HepG2 (cell line): Measurements from ENCODE around the gene AVPR2. TPM values are rescaled to one million over a fixed set of nuclear protein-coding genes. Genes with fewer than 3 reads are reported as not detected.

ENCODE experiments used
- ATAC-seq: fragments of 200-7000 bp; cut with Tn5 transposase; 3 replicates; pipeline ENCODE4 v1.9.1; 2020; ENCODE audit warnings: mild to moderate bottlenecking, moderate library complexity
- BruUV-seq: library from RNA; stranded (reverse); fragments of 400-500 nt; replicated peaks from 2 replicates; lab custom pipeline; 2021; lab: Mats Ljungman, UMichigan
- CTCF ChIA-PET: fragments of 300-600 bp; formaldehyde crosslinking; extraction: SDS; loops from one replicate; lab custom pipeline; 2021; ENCODE audit warnings: low total read pairs, inconsistent platforms, low intra/inter-chr PET ratio; lab: Yijun Ruan, JAX
- POLR2A ChIA-PET: fragments of 350-600 bp; sonication (Branson Sonifier 250); formaldehyde crosslinking; loops from one replicate; lab custom pipeline; 2020; ENCODE audit warnings: antibody characterized with exemption, inconsistent platforms; lab: Yijun Ruan, JAX
- DNase-seq: peaks from one replicate; pipeline ENCODE4 v3.0.0-alpha.2; 2015; ENCODE audit warnings: low spot score
- FAIRE-seq: peaks from 3 replicates; lab custom pipeline; 2011; peaks lifted over from hg19 to GRCh38; lab: Jason Lieb, UNC
- H2AFZ ChIP-seq: one replicate; pipeline ENCODE4 v1.6.1; 2011; ENCODE audit warnings: low read length, inconsistent platforms
- H3K27ac ChIP-seq: fragments of 300-600 bp; 3 replicates; pipeline ENCODE4 v1.8.0; 2011; ENCODE audit warnings: mixed run types, mild to moderate bottlenecking, mixed read lengths, low read length, inconsistent platforms; ENCODE audit not compliant: insufficient read depth; ENCODE audit errors: extremely low read length
- H3K27me3 ChIP-seq, 2 experiments: fragments of 200-600 bp in 1 of 2; 2 replicates in 1 of 2; 3 replicates in 1 of 2; pipeline versions ENCODE4 v1.6.0 to v1.8.0; 2011; ENCODE audit warnings: low read length in 2 of 2, mild to moderate bottlenecking in 2 of 2, moderate library complexity in 2 of 2, inconsistent platforms in 1 of 2; ENCODE audit not compliant: insufficient read depth in 2 of 2, control insufficient read depth in 1 of 2
- H3K36me3 ChIP-seq, 2 experiments: fragments of 200-600 bp in 1 of 2; replicated peaks in 1 of 2; 2 replicates in 1 of 2; 3 replicates in 1 of 2; pipeline versions ENCODE4 v1.5.1 to v1.8.0; 2011; ENCODE audit warnings: low read length in 2 of 2, inconsistent platforms in 1 of 2; ENCODE audit not compliant: insufficient read depth in 2 of 2, control insufficient read depth in 1 of 2
- H3K4me1 ChIP-seq: 2 replicates; pipeline ENCODE4 v1.5.1; 2012; ENCODE audit warnings: low read length, inconsistent platforms; ENCODE audit not compliant: insufficient read depth
- H3K4me2 ChIP-seq: 2 replicates; pipeline ENCODE4 v1.6.0; 2011; ENCODE audit warnings: low read depth, low read length, inconsistent platforms
- H3K4me3 ChIP-seq, 3 experiments: fragments of 200-600 bp in 1 of 3; sonication (generic), shearing (Covaris generic) in 1 of 3; replicated peaks in 1 of 3; 2 replicates each; pipeline ENCODE4 v1.5.1; 2011 to 2016; ENCODE audit warnings: low read length in 3 of 3, inconsistent platforms in 2 of 3, low read depth in 2 of 3, mild to moderate bottlenecking in 2 of 3, control low read depth in 1 of 3, mixed read lengths in 1 of 3; ENCODE audit not compliant: insufficient read depth in 1 of 3
- H3K79me2 ChIP-seq: one replicate; pipeline ENCODE4 v1.6.1; 2011; ENCODE audit warnings: low read length, inconsistent platforms; ENCODE audit not compliant: insufficient read depth
- H3K9ac ChIP-seq: 2 replicates; pipeline ENCODE4 v1.6.0; 2011; ENCODE audit warnings: mild to moderate bottlenecking, low read depth, low read length, inconsistent platforms; ENCODE audit not compliant: insufficient read depth
- H3K9me3 ChIP-seq: 2 replicates; pipeline ENCODE4 v1.5.1; 2012; ENCODE audit warnings: mild to moderate bottlenecking, low read length
- H4K20me1 ChIP-seq: 2 replicates; pipeline ENCODE4 v1.6.0; 2011; ENCODE audit warnings: inconsistent platforms, mild to moderate bottlenecking, low read length, moderate library complexity; ENCODE audit not compliant: insufficient read depth
- CENPX ChIP-seq: sonication (generic); formaldehyde crosslinking; IDR thresholded peaks from 2 replicates; pipeline ENCODE4 v1.9.0; 2021; ENCODE audit warnings: mild to moderate bottlenecking, missing genetic modification reagents, moderate library complexity
- KLF9 ChIP-seq: IDR thresholded peaks from 2 replicates; pipeline ENCODE4 v1.6.1; 2016; ENCODE audit warnings: low read depth
- MED13 ChIP-seq: sonication (generic); formaldehyde crosslinking; IDR thresholded peaks from 2 replicates; pipeline ENCODE4 v1.5.0; 2020; ENCODE audit warnings: missing genetic modification reagents
- NR2C2 ChIP-seq: sonication (generic); formaldehyde crosslinking; IDR thresholded peaks from 2 replicates; pipeline ENCODE4 v1.4.0; 2020; ENCODE audit warnings: missing genetic modification reagents, mild to moderate bottlenecking, moderate library complexity, borderline replicate concordance
- PCBP2 ChIP-seq: fragments of 200-400 bp; formaldehyde crosslinking; optimal IDR thresholded peaks from 2 replicates; pipeline ENCODE3; 2018; ENCODE audit warnings: low read length, low read depth; ENCODE audit not compliant: poor library complexity, severe bottlenecking
- SMARCC2 ChIP-seq: fragments of 450-650 bp; IDR thresholded peaks from 2 replicates; pipeline ENCODE4 v1.6.1; 2017; ENCODE audit warnings: antibody characterized with exemption, mild to moderate bottlenecking
- ZFP36L1 ChIP-seq: sonication (generic); formaldehyde crosslinking; IDR thresholded peaks from 2 replicates; pipeline ENCODE4 v1.8.0; 2022; ENCODE audit warnings: mild to moderate bottlenecking, missing genetic modification reagents, moderate library complexity
- ZFP36L2 ChIP-seq: sonication (generic); formaldehyde crosslinking; IDR thresholded peaks from 2 replicates; pipeline ENCODE4 v1.4.0; 2020; ENCODE audit warnings: missing genetic modification reagents
- ZNF382 ChIP-seq: sonication (generic); formaldehyde crosslinking; IDR thresholded peaks from 2 replicates; pipeline ENCODE4 v1.5.0; 2020; ENCODE audit warnings: missing genetic modification reagents, mild to moderate bottlenecking, borderline replicate concordance
- ZNF564 ChIP-seq: sonication (generic); formaldehyde crosslinking; IDR thresholded peaks from 2 replicates; pipeline ENCODE4 v1.8.1; 2023; ENCODE audit warnings: mild to moderate bottlenecking, missing genetic modification reagents
- ZNF747 ChIP-seq: sonication (generic); formaldehyde crosslinking; IDR thresholded peaks from 2 replicates; pipeline ENCODE4 v1.8.1; 2023; ENCODE audit warnings: missing genetic modification reagents, mild to moderate bottlenecking, borderline replicate concordance
- WGBS: methylation state at CpG from one replicate; pipeline ENCODE4 v1.1.6; 2017; ENCODE audit warnings: low lambda C conversion rate; 5-methylcytosine and 5-hydroxymethylcytosine counted together
- in situ Hi-C: cut with HindIII; loops from 2 replicates; pipeline ENCODE4 v1.10.0; 2017; ENCODE audit warnings: low pct_unique_long_range_greater_than_20kb; ENCODE audit not compliant: extremely low pct_ligation_motif_present
- intact Hi-C: fragments of 100-400 bp; cut with micrococcal nuclease; formaldehyde crosslinking; loops from one replicate; pipeline ENCODE4 v1.10.0; 2022; ENCODE audit not compliant: unreplicated experiment
- polyA plus RNA-seq, 8 experiments: library from polyadenylated mRNA; depleted of rRNA in 3 of 8; stranded (reverse) in 7 of 8; unstranded in 1 of 8; fragments of >200 nt; fragmentation: Illumina TruSeq in 4 of 8; extraction: Trizol in 4 of 8; gene quantifications; 2 replicates each; pipeline versions ENCODE4 v1.2.1 to v1.2.3, GENCODE V29; 2011 to 2016; ENCODE audit warnings: low read depth in 4 of 8, missing spikeins in 1 of 8, mixed read lengths in 1 of 8; ENCODE audit not compliant: insufficient read depth in 1 of 8
- total RNA-seq, 5 experiments: library from RNA; depleted of rRNA; stranded (reverse); fragments of >200 nt; fragmentation: Illumina TruSeq; extraction: Trizol; gene quantifications; 2 replicates each; pipeline ENCODE4 v1.2.3, GENCODE V29; 2016; ENCODE audit warnings: low read depth in 1 of 5
- TF ChIP-seq, protein P1 (sequence below): sonication (generic); formaldehyde crosslinking; IDR thresholded peaks from 2 replicates; pipeline ENCODE4 v1.5.1; 2020; ENCODE audit warnings: mild to moderate bottlenecking, missing genetic modification reagents, borderline replicate concordance
- TF ChIP-seq, protein P2 (sequence below): sonication (generic); formaldehyde crosslinking; IDR thresholded peaks from 2 replicates; pipeline ENCODE4 v1.9.0; 2021; ENCODE audit warnings: missing genetic modification reagents, borderline replicate concordance
- TF ChIP-seq, protein P3 (sequence below): sonication (generic); formaldehyde crosslinking; IDR thresholded peaks from 2 replicates; pipeline ENCODE4 v1.5.1; 2020; ENCODE audit warnings: mild to moderate bottlenecking, moderate library complexity, missing genetic modification reagents

Gene AVPR2
- total and polyA plus RNA-seq, 2 of the 13 experiments (the other 11 are each of a cell fraction or from before 2014, with no cell fraction given) = not detected

DNA sequence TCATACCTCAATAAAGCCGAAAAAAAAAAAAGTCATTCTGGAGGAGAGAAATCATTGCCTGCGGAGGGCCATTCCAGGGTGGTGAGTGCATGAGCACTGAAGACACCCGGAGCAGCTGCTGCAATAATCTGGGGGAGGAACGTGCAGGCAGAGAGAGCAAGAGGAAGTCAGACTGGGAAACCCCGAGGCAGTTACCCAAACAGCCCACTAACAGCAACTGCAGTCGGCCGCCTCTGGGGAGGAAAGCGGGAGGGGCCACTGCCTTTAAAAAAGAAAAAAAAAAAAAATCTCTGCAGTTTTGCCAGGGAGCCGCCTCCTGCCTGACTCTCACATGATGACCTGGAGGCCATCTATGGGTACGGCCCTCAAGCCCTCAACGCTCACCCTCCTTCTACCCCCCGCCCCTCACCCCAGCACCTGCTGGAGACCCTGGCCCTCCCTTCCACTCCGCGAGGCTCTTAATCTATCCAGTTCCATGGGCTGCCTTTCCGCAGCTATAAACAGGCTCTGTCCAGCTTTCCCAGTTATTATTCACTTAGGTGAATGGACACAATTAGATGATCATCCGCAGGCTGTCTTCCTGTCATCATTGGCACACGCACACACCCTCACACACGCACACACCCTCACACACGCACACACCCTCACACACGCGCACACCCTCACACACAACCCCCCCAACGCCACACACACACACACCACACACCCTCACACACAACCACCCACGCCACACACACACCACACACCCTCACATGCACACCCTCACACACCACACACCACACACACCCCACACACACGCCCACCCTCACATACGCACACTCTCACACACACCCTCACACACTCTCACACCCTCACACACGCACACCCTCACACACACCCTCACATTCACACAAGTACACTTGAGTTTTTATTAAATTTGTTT, 3.4 kb upstream of the AVPR2 start:
- in situ Hi-C loops (no loop called here), intact Hi-C loops (no loop called here)
- POLR2A ChIA-PET = no interaction called here
- 21% methylated on average over 21 of the region's 26 CpGs for WGBS
- Histone ChIP-seq H4K20me1 (no peaks in the 10 kb centered on the region), H3K9me3 (no peaks in the 10 kb centered on the region), H3K4me2 (no peak overlapping the region), H3K4me1 (no peaks in the 10 kb centered on the region), H3K9ac (no peak overlapping the region), H3K36me3 (no peaks in the 10 kb centered on the region), H3K79me2 (no peaks in the 10 kb centered on the region), H3K4me3 (no peak overlapping the region), H3K27me3 (peaks cover 3 to 9% of the 10 kb centered on the region in 2 experiments; a peak in 2 of 5 replicates), H3K27ac (no peak overlapping the region), H2AFZ (no peak overlapping the region)
- ATAC-seq (no peak), FAIRE-seq (no peak), DNase-seq (no peak)
- BruUV-seq = no TSS peak
- CTCF ChIA-PET = no interaction called here
- no peak for TF ChIP-seq ZNF564 (CRISPR knock-in tag)
- TF ChIP-seq CENPX = no peak
- TF ChIP-seq, protein P1, sequence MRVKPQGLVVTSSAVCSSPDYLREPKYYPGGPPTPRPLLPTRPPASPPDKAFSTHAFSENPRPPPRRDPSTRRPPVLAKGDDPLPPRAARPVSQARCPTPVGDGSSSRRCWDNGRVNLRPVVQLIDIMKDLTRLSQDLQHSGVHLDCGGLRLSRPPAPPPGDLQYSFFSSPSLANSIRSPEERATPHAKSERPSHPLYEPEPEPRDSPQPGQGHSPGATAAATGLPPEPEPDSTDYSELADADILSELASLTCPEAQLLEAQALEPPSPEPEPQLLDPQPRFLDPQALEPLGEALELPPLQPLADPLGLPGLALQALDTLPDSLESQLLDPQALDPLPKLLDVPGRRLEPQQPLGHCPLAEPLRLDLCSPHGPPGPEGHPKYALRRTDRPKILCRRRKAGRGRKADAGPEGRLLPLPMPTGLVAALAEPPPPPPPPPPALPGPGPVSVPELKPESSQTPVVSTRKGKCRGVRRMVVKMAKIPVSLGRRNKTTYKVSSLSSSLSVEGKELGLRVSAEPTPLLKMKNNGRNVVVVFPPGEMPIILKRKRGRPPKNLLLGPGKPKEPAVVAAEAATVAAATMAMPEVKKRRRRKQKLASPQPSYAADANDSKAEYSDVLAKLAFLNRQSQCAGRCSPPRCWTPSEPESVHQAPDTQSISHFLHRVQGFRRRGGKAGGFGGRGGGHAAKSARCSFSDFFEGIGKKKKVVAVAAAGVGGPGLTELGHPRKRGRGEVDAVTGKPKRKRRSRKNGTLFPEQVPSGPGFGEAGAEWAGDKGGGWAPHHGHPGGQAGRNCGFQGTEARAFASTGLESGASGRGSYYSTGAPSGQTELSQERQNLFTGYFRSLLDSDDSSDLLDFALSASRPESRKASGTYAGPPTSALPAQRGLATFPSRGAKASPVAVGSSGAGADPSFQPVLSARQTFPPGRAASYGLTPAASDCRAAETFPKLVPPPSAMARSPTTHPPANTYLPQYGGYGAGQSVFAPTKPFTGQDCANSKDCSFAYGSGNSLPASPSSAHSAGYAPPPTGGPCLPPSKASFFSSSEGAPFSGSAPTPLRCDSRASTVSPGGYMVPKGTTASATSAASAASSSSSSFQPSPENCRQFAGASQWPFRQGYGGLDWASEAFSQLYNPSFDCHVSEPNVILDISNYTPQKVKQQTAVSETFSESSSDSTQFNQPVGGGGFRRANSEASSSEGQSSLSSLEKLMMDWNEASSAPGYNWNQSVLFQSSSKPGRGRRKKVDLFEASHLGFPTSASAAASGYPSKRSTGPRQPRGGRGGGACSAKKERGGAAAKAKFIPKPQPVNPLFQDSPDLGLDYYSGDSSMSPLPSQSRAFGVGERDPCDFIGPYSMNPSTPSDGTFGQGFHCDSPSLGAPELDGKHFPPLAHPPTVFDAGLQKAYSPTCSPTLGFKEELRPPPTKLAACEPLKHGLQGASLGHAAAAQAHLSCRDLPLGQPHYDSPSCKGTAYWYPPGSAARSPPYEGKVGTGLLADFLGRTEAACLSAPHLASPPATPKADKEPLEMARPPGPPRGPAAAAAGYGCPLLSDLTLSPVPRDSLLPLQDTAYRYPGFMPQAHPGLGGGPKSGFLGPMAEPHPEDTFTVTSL (CRISPR knock-in tag) = no peak
- no peak for TF ChIP-seq MED13 (CRISPR knock-in tag)
- TF ChIP-seq ZFP36L1 (CRISPR knock-in tag) = no peak
- TF ChIP-seq NR2C2 (CRISPR knock-in tag) = no peak
- no peak for TF ChIP-seq PCBP2
- no peak for TF ChIP-seq KLF9 (CRISPR knock-in tag)
- TF ChIP-seq, protein P2, sequence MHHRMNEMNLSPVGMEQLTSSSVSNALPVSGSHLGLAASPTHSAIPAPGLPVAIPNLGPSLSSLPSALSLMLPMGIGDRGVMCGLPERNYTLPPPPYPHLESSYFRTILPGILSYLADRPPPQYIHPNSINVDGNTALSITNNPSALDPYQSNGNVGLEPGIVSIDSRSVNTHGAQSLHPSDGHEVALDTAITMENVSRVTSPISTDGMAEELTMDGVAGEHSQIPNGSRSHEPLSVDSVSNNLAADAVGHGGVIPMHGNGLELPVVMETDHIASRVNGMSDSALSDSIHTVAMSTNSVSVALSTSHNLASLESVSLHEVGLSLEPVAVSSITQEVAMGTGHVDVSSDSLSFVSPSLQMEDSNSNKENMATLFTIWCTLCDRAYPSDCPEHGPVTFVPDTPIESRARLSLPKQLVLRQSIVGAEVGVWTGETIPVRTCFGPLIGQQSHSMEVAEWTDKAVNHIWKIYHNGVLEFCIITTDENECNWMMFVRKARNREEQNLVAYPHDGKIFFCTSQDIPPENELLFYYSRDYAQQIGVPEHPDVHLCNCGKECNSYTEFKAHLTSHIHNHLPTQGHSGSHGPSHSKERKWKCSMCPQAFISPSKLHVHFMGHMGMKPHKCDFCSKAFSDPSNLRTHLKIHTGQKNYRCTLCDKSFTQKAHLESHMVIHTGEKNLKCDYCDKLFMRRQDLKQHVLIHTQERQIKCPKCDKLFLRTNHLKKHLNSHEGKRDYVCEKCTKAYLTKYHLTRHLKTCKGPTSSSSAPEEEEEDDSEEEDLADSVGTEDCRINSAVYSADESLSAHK (CRISPR knock-in tag) = no peak
- TF ChIP-seq, protein P3, sequence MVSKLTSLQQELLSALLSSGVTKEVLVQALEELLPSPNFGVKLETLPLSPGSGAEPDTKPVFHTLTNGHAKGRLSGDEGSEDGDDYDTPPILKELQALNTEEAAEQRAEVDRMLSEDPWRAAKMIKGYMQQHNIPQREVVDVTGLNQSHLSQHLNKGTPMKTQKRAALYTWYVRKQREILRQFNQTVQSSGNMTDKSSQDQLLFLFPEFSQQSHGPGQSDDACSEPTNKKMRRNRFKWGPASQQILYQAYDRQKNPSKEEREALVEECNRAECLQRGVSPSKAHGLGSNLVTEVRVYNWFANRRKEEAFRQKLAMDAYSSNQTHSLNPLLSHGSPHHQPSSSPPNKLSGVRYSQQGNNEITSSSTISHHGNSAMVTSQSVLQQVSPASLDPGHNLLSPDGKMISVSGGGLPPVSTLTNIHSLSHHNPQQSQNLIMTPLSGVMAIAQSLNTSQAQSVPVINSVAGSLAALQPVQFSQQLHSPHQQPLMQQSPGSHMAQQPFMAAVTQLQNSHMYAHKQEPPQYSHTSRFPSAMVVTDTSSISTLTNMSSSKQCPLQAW (CRISPR knock-in tag) = no peak
- no peak for TF ChIP-seq SMARCC2
- no peak for TF ChIP-seq ZFP36L2 (CRISPR knock-in tag)
- TF ChIP-seq ZNF382 (CRISPR knock-in tag) = no peak
- TF ChIP-seq ZNF747 (CRISPR knock-in tag) = no peak
